ENCODE data around the gene GRAMD2A. TPM values are rescaled to one million over a fixed set of nuclear protein-coding genes. Genes with fewer than 3 reads are reported as not detected.

GRAMD2A gene
- total RNA-seq, 1 experiment from 2014 or later = 1.3 TPM

GRCh38 chr15:72184165-72184811 lies 13.3 kb downstream of the GRAMD2A start:
- Mint-ChIP-seq H3K9me3 (no peaks in the 10 kb centered on the region), H3K27ac (no peak overlapping the region), H3K4me3 (peak overlapping the region; percentile 48 to 70; a peak in 4 of 5 replicates), H3K27me3 (ENCODE audit: low read depth) (peaks cover 29% of the 10 kb centered on the region), H3K36me3 (ENCODE audit: insufficient read depth in 1 of 3, low read depth in 3 of 3) (no peaks in the 10 kb centered on the region), H3K4me1 (peaks cover 7 to 14% of the 10 kb centered on the region in 2 experiments)
- Histone ChIP-seq H3K4ac (ENCODE audit: low read depth, low read length) (no peak overlapping the region), H2AFZ (ENCODE audit: low read length) (no peak overlapping the region), H3K4me1 (ENCODE audit: insufficient read depth, low read length) (no peaks in the 10 kb centered on the region), H3K56ac (ENCODE audit: insufficient read length, low read depth, low read length) (no peak overlapping the region), H3K79me1 (ENCODE audit: insufficient read depth, low read depth, low read length, poor library complexity, severe bottlenecking) (no peaks in the 10 kb centered on the region), H4K91ac (ENCODE audit: insufficient read length, low read depth, low read length) (no peak overlapping the region), H2BK5ac (ENCODE audit: insufficient read length, low read length) (no peak overlapping the region), H4K20me1 (ENCODE audit: control insufficient read depth, insufficient read depth, insufficient read length) (no peaks in the 10 kb centered on the region), H3K23ac (ENCODE audit: insufficient read length, low read depth, low read length) (no peak overlapping the region), H3K27me3 (ENCODE audit: insufficient read depth, low read length) (no peaks in the 10 kb centered on the region), H2BK15ac (ENCODE audit: low read depth, low read length) (no peak overlapping the region), H3K23me2 (ENCODE audit: insufficient read length, low read depth, low read length, poor library complexity, severe bottlenecking) (no peaks in the 10 kb centered on the region), H2BK20ac (ENCODE audit: low read depth, low read length, poor library complexity, severe bottlenecking) (no peak overlapping the region), H4K5ac (ENCODE audit: insufficient read length, low read depth, low read length) (no peak overlapping the region), H2AK5ac (ENCODE audit: insufficient read length, low read length) (no peak overlapping the region), H3K79me2 (ENCODE audit: insufficient read depth, low read length) (no peaks in the 10 kb centered on the region), H3K14ac (ENCODE audit: insufficient read depth, low read length) (no peak overlapping the region), H3K4me2 (ENCODE audit: insufficient read depth, insufficient read length, low read length) (peak overlapping the region; percentile 49), H3T11ph (ENCODE audit: low read length) (no peak overlapping the region), H3K18ac (ENCODE audit: insufficient read length, low read depth, low read length) (no peak overlapping the region), H3K9ac (ENCODE audit: extremely low read depth, insufficient read length, low read length) (no peak overlapping the region), H3K9me3 (ENCODE audit: control insufficient read depth, low read depth, low read length) (no peaks in the 10 kb centered on the region), H4K8ac (replicated peaks; ENCODE audit: insufficient read length, low read depth, low read length) (no peak overlapping the region), H3K27ac (ENCODE audit: insufficient read length, low read depth, low read length) (no peak overlapping the region), H2BK12ac (ENCODE audit: insufficient read length, low read depth, low read length) (no peak overlapping the region), H2BK120ac (ENCODE audit: low read depth, low read length, poor library complexity, severe bottlenecking) (no peak overlapping the region)
- no CpG with 5 or more reads among the region's 34 CpGs for WGBS (ENCODE audit: extremely low coverage, insufficient read length, low lambda C conversion rate)
- no peak for TF ChIP-seq CTCF (conservative IDR thresholded peaks at IDR 0.05)
- peak; percentile 74 for DNase-seq
